Endothelial cell of umbilical vein (primary cell): ENCODE results near the gene IL10. TPM values are rescaled to one million over a fixed set of nuclear protein-coding genes. Genes with fewer than 3 reads are reported as not detected.

Source experiments
- BruUV-seq: library from RNA; stranded (reverse); fragments of 400-500 nt; replicated peaks from 2 replicates; lab custom pipeline; 2021; lab: Mats Ljungman, UMichigan
- CTCF ChIA-PET: fragments of 300-600, 350-600 bp; sonication (Branson Sonifier 250); formaldehyde crosslinking; loops from one replicate; lab custom pipeline; 2021; ENCODE audit warnings: antibody characterized with exemption, inconsistent platforms; lab: Charles Lee
- POLR2A ChIA-PET: fragments of 300-600, 350-600 bp; sonication (Branson Sonifier 250); formaldehyde crosslinking; loops from one replicate; lab custom pipeline; 2021; ENCODE audit warnings: antibody characterized with exemption, inconsistent platforms; lab: Charles Lee
- DNase-seq: peaks from one replicate; pipeline ENCODE4 v3.0.0-alpha.2; 2011; ENCODE audit warnings: low read depth, low spot score
- FAIRE-seq: peaks from 2 replicates; lab custom pipeline; 2011; peaks lifted over from hg19 to GRCh38; lab: Jason Lieb, UNC
- H2AFZ ChIP-seq: 2 replicates; pipeline ENCODE4 v1.6.0; 2012; ENCODE audit warnings: low read depth, low read length, control low read depth, inconsistent platforms
- H3K27ac ChIP-seq: 2 replicates; pipeline ENCODE4 v1.5.1; 2011; ENCODE audit warnings: low read depth, mild to moderate bottlenecking, control low read depth, low read length, moderate library complexity; ENCODE audit not compliant: insufficient read depth
- H3K27me3 ChIP-seq, 2 experiments: 2 replicates each; pipeline versions ENCODE4 v1.6.0 to v1.6.1; 2011; ENCODE audit warnings: low read length in 2 of 2, mixed read lengths in 1 of 2; ENCODE audit not compliant: control insufficient read depth in 2 of 2, insufficient read depth in 2 of 2
- H3K36me3 ChIP-seq, 2 experiments: 2 replicates in 1 of 2; 3 replicates in 1 of 2; pipeline ENCODE4 v1.5.1; 2011; ENCODE audit warnings: low read length in 2 of 2, mild to moderate bottlenecking in 1 of 2, moderate library complexity in 1 of 2; ENCODE audit not compliant: control insufficient read depth in 2 of 2, insufficient read depth in 2 of 2; ENCODE audit errors: extremely low read depth in 1 of 2
- H3K4me1 ChIP-seq: 3 replicates; pipeline ENCODE4 v1.5.1; 2011; ENCODE audit warnings: mild to moderate bottlenecking, low read length; ENCODE audit not compliant: control insufficient read depth, insufficient read depth; ENCODE audit errors: extremely low read depth
- H3K4me2 ChIP-seq: 2 replicates; pipeline ENCODE4 v1.6.1; 2011; ENCODE audit warnings: low read length, control low read depth, mixed read lengths; ENCODE audit not compliant: insufficient read depth
- H3K4me3 ChIP-seq, 3 experiments: fragments of 200-600 bp in 1 of 3; sonication (generic), shearing (Covaris generic) in 1 of 3; replicated peaks in 1 of 3; 2 replicates each; pipeline ENCODE4 v1.5.1; 2011 to 2016; ENCODE audit warnings: control low read depth in 3 of 3, low read length in 3 of 3, mild to moderate bottlenecking in 2 of 3, inconsistent platforms in 1 of 3, low read depth in 1 of 3, moderate library complexity in 1 of 3; ENCODE audit not compliant: insufficient read depth in 1 of 3
- H3K79me2 ChIP-seq: 2 replicates; pipeline ENCODE4 v1.6.0; 2012; ENCODE audit warnings: low read length, inconsistent platforms; ENCODE audit not compliant: control insufficient read depth, insufficient read depth
- H3K9ac ChIP-seq: replicated peaks from 2 replicates; pipeline ENCODE3; 2011; ENCODE audit warnings: low read length, control low read depth; ENCODE audit not compliant: insufficient read depth; ENCODE audit errors: extremely low read depth
- H3K9me1 ChIP-seq: replicated peaks from 3 replicates; pipeline ENCODE4 v1.6.0; 2011; ENCODE audit warnings: mild to moderate bottlenecking, low read length; ENCODE audit not compliant: control insufficient read depth, insufficient read depth; ENCODE audit errors: extremely low read depth
- H3K9me3 ChIP-seq: replicated peaks from 2 replicates; pipeline ENCODE4 v1.5.1; 2012; ENCODE audit warnings: low read length, inconsistent platforms; ENCODE audit not compliant: control insufficient read depth, insufficient read depth
- H4K20me1 ChIP-seq: replicated peaks from 2 replicates; pipeline ENCODE3; 2011; ENCODE audit warnings: mild to moderate bottlenecking, low read length; ENCODE audit not compliant: control insufficient read depth, insufficient read depth; ENCODE audit errors: extremely low read depth
- EZH2 ChIP-seq: IDR thresholded peaks from 2 replicates; pipeline ENCODE4 v1.6.1; 2012; ENCODE audit warnings: borderline replicate concordance, low read depth, mild to moderate bottlenecking, moderate library complexity, low read length, inconsistent platforms; ENCODE audit not compliant: severe bottlenecking
- FOS ChIP-seq: IDR thresholded peaks from 2 replicates; pipeline ENCODE4 v1.6.1; 2011; ENCODE audit warnings: mild to moderate bottlenecking, low read length, moderate library complexity, borderline replicate concordance; ENCODE audit not compliant: insufficient read depth
- GATA2 ChIP-seq: IDR thresholded peaks from 2 replicates; pipeline ENCODE4 v1.7.0; 2011; ENCODE audit warnings: low read depth, mild to moderate bottlenecking, moderate library complexity, mixed read lengths, low read length; ENCODE audit not compliant: insufficient read length, insufficient read depth
- JUN ChIP-seq: IDR thresholded peaks from 2 replicates; pipeline ENCODE4 v1.6.1; 2011; ENCODE audit warnings: borderline replicate concordance, low read depth; ENCODE audit not compliant: insufficient read length, insufficient read depth
- MYC ChIP-seq: IDR thresholded peaks from one replicate; pipeline ENCODE4 v1.6.1; 2011; ENCODE audit warnings: mild to moderate bottlenecking, low read depth, low read length
- POLR2A ChIP-seq: IDR thresholded peaks from 2 replicates; pipeline ENCODE4 v1.6.1; 2012; ENCODE audit warnings: low read depth, mild to moderate bottlenecking, control low read depth, low read length
- POLR2AphosphoS5 ChIP-seq: IDR thresholded peaks from 2 replicates; pipeline ENCODE4 v1.6.1; 2012; ENCODE audit warnings: low read depth, mild to moderate bottlenecking, control low read depth, low read length, moderate library complexity; ENCODE audit not compliant: insufficient read depth
- dilution Hi-C: fragments of 300-500 bp; cut with MboI; formaldehyde crosslinking; loops from one replicate; pipeline ENCODE4 v1.15.0; 2019; ENCODE audit warnings: low sequenced_read_pairs; ENCODE audit not compliant: extremely low pct_ligation_motif_present
- intact Hi-C: fragments of 100-400 bp; cut with micrococcal nuclease; formaldehyde crosslinking; loops from one replicate; pipeline ENCODE4 v1.10.0; 2022
- polyA plus RNA-seq, 4 experiments: library from polyadenylated mRNA; depleted of rRNA in 3 of 4; stranded (reverse) in 3 of 4; unstranded in 1 of 4; fragments of >200 nt; gene quantifications; 2 replicates each; pipeline versions ENCODE4 v1.2.1 to v1.2.3, GENCODE V29; 2011 to 2012; ENCODE audit warnings: missing spikeins in 1 of 4
- total RNA-seq: library from RNA; stranded (reverse); gene quantifications from 2 replicates; pipeline ENCODE4 v1.2.3, GENCODE V29; 2021
- TF ChIP-seq, protein P1 (sequence below), 2 donors: IDR thresholded peaks; 1 replicate in 1 of 2; 2 replicates in 1 of 2; pipeline ENCODE4 v1.5.1; 2011; ENCODE audit warnings: low read length in 2 of 2, mild to moderate bottlenecking in 2 of 2, moderate library complexity in 2 of 2, control low read depth in 1 of 2, inconsistent platforms in 1 of 2, low read depth in 1 of 2; ENCODE audit not compliant: insufficient read depth in 1 of 2; ENCODE audit errors: extremely low read depth in 1 of 2
- TF ChIP-seq, protein P2 (sequence below): IDR thresholded peaks from 2 replicates; pipeline ENCODE4 v1.6.1; 2011; ENCODE audit not compliant: insufficient read depth, insufficient read length

The IL10 gene
- total and polyA plus RNA-seq, 2 donors (not counting 3 experiments of a cell fraction or from before 2014, with no cell fraction given): not detected

DNA sequence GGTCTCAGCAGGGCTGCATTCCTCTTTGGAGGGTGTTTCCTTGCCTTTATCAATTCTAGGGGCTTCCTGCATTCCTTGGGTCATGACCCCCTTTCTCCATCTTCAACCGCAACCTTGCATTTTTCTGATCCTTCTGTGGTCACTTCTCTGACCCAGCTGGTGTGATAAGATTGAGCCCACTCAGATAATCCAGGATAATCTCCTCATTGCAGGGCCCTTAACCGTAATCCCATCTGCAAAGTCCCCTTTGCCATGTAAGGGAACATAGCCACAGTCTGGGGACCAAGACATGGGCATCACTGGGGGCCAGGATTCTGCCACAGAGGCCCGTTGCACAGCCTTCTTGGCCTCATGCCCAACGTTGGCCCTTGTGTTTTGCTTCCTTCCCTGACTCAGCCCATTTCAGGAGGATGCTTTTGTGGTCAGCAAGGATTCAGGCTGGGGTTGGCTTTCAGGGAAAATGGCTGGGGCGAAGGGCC is 36.7 kb downstream of the IL10 start:
- Histone ChIP-seq H3K4me2 (no peak overlapping the region), H3K4me1 (peaks cover 13% of the 10 kb centered on the region), H3K36me3 (peaks cover 0 to 21% of the 10 kb centered on the region in 2 experiments), H3K27me3 (no peaks in the 10 kb centered on the region), H2AFZ (no peak overlapping the region), H3K9me1 (no peaks in the 10 kb centered on the region), H3K9ac (no peak overlapping the region), H3K4me3 (no peak overlapping the region), H3K9me3 (no peaks in the 10 kb centered on the region), H3K27ac (no peak overlapping the region), H4K20me1 (no peaks in the 10 kb centered on the region), H3K79me2 (no peaks in the 10 kb centered on the region)
- FAIRE-seq (peak; percentile 87), DNase-seq (peak; percentile 45)
- dilution Hi-C loops (no loop called here), intact Hi-C loops (no loop called here)
- BruUV-seq: no TSS peak
- ChIA-PET POLR2A (no interaction called here), CTCF (interaction anchor here (1.0 to 3.3 kb wide), 13 partner anchors 9 to 342 kb away, joined by 3 to 58 read pairs (median 8); no protein-coding TSS in a partner anchor)
- TF ChIP-seq, protein P1, sequence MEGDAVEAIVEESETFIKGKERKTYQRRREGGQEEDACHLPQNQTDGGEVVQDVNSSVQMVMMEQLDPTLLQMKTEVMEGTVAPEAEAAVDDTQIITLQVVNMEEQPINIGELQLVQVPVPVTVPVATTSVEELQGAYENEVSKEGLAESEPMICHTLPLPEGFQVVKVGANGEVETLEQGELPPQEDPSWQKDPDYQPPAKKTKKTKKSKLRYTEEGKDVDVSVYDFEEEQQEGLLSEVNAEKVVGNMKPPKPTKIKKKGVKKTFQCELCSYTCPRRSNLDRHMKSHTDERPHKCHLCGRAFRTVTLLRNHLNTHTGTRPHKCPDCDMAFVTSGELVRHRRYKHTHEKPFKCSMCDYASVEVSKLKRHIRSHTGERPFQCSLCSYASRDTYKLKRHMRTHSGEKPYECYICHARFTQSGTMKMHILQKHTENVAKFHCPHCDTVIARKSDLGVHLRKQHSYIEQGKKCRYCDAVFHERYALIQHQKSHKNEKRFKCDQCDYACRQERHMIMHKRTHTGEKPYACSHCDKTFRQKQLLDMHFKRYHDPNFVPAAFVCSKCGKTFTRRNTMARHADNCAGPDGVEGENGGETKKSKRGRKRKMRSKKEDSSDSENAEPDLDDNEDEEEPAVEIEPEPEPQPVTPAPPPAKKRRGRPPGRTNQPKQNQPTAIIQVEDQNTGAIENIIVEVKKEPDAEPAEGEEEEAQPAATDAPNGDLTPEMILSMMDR (IDR thresholded peaks at IDR 0.05; ENCODE audit: extremely low read depth in 1 of 2, insufficient read depth in 1 of 2, low read depth in 1 of 2, low read length in 2 of 2): no peak
- TF ChIP-seq, protein P2, sequence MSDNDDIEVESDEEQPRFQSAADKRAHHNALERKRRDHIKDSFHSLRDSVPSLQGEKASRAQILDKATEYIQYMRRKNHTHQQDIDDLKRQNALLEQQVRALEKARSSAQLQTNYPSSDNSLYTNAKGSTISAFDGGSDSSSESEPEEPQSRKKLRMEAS: no peak
- TF ChIP-seq FOS (no peak), GATA2 (peak; percentile 91), EZH2 (no peak), POLR2AphosphoS5 (peak; percentile 46), MYC (no peak), JUN (no peak), POLR2A (no peak)
